HEK293T (cell line): Measurements from ENCODE around the gene GPRC5A.

Experiments used
- CTCF ChIA-PET: fragments of 350-600 bp; formaldehyde crosslinking; extraction: SDS; loops from one replicate; lab custom pipeline; 2021; ENCODE audit warnings: antibody characterized with exemption, inconsistent platforms; lab: Yijun Ruan, JAX
- POLR2A ChIA-PET: fragments of 350-600 bp; formaldehyde crosslinking; extraction: SDS; loops from one replicate; lab custom pipeline; 2020; ENCODE audit warnings: antibody characterized with exemption, inconsistent platforms; lab: Yijun Ruan, JAX
- DNase-seq: peaks from one replicate; pipeline ENCODE4 v3.0.0; 2012; ENCODE audit warnings: mixed read lengths; ENCODE audit errors: extremely low spot score
- ARNT ChIP-seq: fragments of 450-650 bp; IDR thresholded peaks from 2 replicates; pipeline ENCODE4 v1.6.1; 2017; ENCODE audit warnings: mild to moderate bottlenecking
- BHLHE40 ChIP-seq: fragments of 450-650 bp; IDR thresholded peaks from 2 replicates; pipeline ENCODE4 v1.6.1; 2016; ENCODE audit warnings: mild to moderate bottlenecking, moderate library complexity, borderline replicate concordance
- CTBP1 ChIP-seq: fragments of 450-650 bp; IDR thresholded peaks from 2 replicates; pipeline ENCODE4 v1.6.1; 2016; ENCODE audit warnings: borderline replicate concordance
- ELF4 ChIP-seq: fragments of 450-650 bp; IDR thresholded peaks from 2 replicates; pipeline ENCODE4 v1.6.1; 2017; ENCODE audit warnings: antibody characterized with exemption
- FOXA1 ChIP-seq: fragments of 450-650 bp; IDR thresholded peaks from 2 replicates; pipeline ENCODE4 v1.6.1; 2016; ENCODE audit warnings: mild to moderate bottlenecking
- FOXK2 ChIP-seq: fragments of 450-650 bp; IDR thresholded peaks from 2 replicates; pipeline ENCODE4 v1.6.1; 2016; ENCODE audit warnings: mild to moderate bottlenecking
- FOXM1 ChIP-seq: fragments of 450-650 bp; IDR thresholded peaks from 2 replicates; pipeline ENCODE4 v1.6.1; 2017; ENCODE audit warnings: mild to moderate bottlenecking, borderline replicate concordance
- HDGF ChIP-seq: fragments of 450-650 bp; IDR thresholded peaks from 2 replicates; pipeline ENCODE4 v1.6.1; 2017; ENCODE audit warnings: antibody characterized with exemption, borderline replicate concordance
- L3MBTL2 ChIP-seq: fragments of 450-650 bp; conservative IDR thresholded peaks from 2 replicates; pipeline ENCODE4 v1.6.1; 2016; ENCODE audit warnings: mild to moderate bottlenecking
- LEF1 ChIP-seq: fragments of 450-650 bp; IDR thresholded peaks from 2 replicates; pipeline ENCODE4 v1.6.1; 2017; ENCODE audit warnings: mild to moderate bottlenecking, borderline replicate concordance
- NFRKB ChIP-seq: fragments of 450-650 bp; IDR thresholded peaks from 2 replicates; pipeline ENCODE4 v1.6.1; 2016; ENCODE audit warnings: mild to moderate bottlenecking, moderate library complexity
- SP1 ChIP-seq: fragments of 450-650 bp; IDR thresholded peaks from 2 replicates; pipeline ENCODE4 v1.6.1; 2017
- SUZ12 ChIP-seq: fragments of 450-650 bp; IDR thresholded peaks from 2 replicates; pipeline ENCODE4 v1.6.1; 2016; ENCODE audit warnings: mild to moderate bottlenecking
- TARDBP ChIP-seq: fragments of 450-650 bp; IDR thresholded peaks from 2 replicates; pipeline ENCODE4 v1.6.1; 2016
- ZNF384 ChIP-seq: fragments of 450-650 bp; IDR thresholded peaks from 2 replicates; pipeline ENCODE4 v1.6.1; 2016
- TF ChIP-seq, protein P1 (sequence below): fragments of 450-650 bp; IDR thresholded peaks from 2 replicates; pipeline ENCODE4 v1.6.1; 2016

GPRC5A gene

DNA sequence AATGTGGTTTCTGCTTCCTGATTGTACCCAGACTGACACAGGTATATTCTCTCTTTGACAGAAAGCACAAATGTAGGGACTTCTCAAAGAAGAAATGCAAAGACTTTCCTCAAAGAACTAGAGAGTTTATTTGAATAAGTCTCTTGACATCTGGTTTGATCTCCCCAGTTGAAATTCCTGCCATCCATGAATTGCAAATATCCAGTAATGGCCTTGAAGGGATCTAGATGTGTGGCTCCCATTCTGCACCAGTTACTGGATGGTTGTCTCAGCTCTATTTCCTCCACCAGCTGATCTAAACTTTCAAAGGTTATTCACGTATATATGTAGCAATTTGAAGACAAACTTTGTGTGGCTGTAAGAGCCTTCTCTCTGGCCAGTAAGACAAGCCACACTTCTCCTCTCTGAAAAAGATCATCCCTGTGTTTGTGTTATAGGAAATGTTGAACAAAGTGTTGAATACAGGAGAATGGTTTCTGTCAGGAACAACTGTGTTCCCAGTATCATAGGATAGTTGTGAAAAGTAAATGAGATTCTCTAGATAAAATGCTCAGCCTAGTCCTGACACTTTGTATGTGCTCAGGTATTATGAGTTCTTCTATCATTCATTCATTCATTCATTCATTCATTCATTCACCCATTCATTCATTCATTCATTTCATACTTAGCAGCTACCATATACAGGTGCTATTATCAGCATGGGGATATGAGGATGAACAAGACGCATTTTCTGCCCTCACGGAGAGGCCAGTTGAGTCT lies 22.7 kb upstream of the GPRC5A start:
- TF ChIP-seq, protein P1, sequence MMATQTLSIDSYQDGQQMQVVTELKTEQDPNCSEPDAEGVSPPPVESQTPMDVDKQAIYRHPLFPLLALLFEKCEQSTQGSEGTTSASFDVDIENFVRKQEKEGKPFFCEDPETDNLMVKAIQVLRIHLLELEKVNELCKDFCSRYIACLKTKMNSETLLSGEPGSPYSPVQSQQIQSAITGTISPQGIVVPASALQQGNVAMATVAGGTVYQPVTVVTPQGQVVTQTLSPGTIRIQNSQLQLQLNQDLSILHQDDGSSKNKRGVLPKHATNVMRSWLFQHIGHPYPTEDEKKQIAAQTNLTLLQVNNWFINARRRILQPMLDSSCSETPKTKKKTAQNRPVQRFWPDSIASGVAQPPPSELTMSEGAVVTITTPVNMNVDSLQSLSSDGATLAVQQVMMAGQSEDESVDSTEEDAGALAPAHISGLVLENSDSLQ, result no peak
- no peak for TF ChIP-seq HDGF
- no peak for TF ChIP-seq ZNF384
- TF ChIP-seq SUZ12, result no peak
- no peak for TF ChIP-seq NFRKB
- TF ChIP-seq ELF4, result no peak
- no peak for TF ChIP-seq BHLHE40
- TF ChIP-seq ARNT, result no peak
- TF ChIP-seq L3MBTL2, result no peak
- no peak for TF ChIP-seq FOXK2
- no peak for TF ChIP-seq FOXM1
- no peak for TF ChIP-seq FOXA1
- TF ChIP-seq CTBP1, result no peak
- TF ChIP-seq LEF1, result no peak
- TF ChIP-seq TARDBP, result no peak
- TF ChIP-seq SP1, result no peak
- CTCF ChIA-PET, result interaction anchor here (0.9 kb wide), 1 partner anchor 32 kb away, joined by 3 read pairs; no protein-coding TSS in a partner anchor
- DNase-seq, result no peak
- POLR2A ChIA-PET, result interaction anchor here (1.8 kb wide), 1 partner anchor 81 kb away, joined by 4 read pairs; no protein-coding TSS in a partner anchor

DNA sequence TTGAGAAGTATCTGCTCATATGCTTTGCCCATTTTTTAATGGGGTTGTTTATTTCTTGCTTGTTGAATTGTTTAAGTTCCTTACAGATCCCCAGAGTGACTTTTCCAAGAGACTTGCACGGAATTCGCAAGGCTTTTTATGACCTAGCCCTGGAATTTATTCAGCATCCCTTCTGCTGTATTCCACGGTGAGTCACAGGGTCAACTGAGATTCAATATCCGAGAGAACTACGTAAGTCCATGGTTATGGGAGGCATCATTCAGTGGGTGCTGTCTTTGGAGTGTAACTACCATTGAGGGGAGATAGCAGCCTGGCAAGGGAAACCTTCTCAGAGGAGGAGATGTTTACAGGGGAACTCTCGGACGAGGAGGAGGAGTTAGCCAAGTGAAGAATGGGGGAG lies 20.9 kb upstream of the GPRC5A start:
- POLR2A ChIA-PET, result no interaction called here
- CTCF ChIA-PET, result no interaction called here

GRCh38 chr12:12871587-12872138 lies 19.7 kb upstream of the GPRC5A start:
- ChIA-PET POLR2A (no interaction called here), CTCF (interaction anchor here (0.5 kb wide), 1 partner anchor 82 kb away, joined by 3 read pairs; no protein-coding TSS in a partner anchor)
- TF ChIP-seq LEF1 (no peak), ZNF384 (no peak), NFRKB (no peak), BHLHE40 (no peak), SUZ12 (no peak), FOXM1 (no peak), SP1 (no peak), ELF4 (no peak), FOXA1 (no peak), L3MBTL2 (no peak)
- no peak for DNase-seq

More for the DNA sequence above, 20.9 kb upstream of the GPRC5A start:
- DNase-seq, result no peak
- TF ChIP-seq, protein P1, result no peak
- no peak for TF ChIP-seq BHLHE40
- TF ChIP-seq L3MBTL2, result no peak
- no peak for TF ChIP-seq ZNF384
- no peak for TF ChIP-seq LEF1
- no peak for TF ChIP-seq FOXK2
- no peak for TF ChIP-seq SUZ12
- no peak for TF ChIP-seq HDGF
- no peak for TF ChIP-seq CTBP1

DNA sequence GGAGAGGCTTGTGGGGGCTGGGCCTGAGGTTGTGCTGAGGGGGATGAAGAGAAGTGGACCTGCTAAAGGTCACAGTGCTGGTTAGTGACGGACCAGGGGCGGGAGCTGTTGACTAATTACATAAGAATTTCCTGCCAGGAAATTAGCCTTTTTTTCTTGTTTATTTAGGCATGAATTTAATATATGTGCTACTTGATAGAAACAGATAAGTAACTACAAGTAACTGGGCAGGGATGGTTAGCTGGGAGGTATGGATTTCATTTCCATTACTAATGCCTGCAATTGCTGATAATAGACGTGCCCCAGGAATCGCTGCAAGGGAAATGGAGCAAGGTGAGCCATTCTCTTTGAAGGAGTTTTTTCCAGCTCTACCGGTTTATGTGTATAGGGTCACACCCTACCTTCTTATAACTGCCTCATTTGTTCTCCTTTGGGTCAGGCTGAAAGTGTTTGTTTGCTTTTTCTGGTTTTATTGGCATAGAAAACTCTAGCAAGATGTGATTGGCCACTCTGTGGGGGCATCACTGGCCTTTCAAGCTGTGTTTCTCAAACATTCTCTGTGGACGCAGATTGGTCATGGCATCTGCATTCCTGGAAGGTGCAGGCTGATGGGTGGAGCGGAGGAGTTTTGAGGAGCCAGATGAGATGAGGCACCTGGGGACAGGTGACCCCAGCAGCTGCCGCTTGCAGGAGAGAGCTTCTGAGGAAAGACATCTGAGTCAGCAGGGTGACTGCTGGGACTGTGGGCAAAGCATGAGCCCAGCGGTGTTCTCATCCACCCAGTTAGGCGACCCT lies 19.0 kb upstream of the GPRC5A start:
- ChIA-PET CTCF (interaction anchor here (0.5 kb wide), 1 partner anchor 82 kb away, joined by 3 read pairs; no protein-coding TSS in a partner anchor), POLR2A (no interaction called here)
- DNase-seq, result no peak
- TF ChIP-seq HDGF (no peak), SUZ12 (no peak), NFRKB (no peak), LEF1 (no peak), ZNF384 (no peak), ARNT (no peak), SP1 (no peak), ELF4 (no peak), FOXK2 (no peak)

DNA sequence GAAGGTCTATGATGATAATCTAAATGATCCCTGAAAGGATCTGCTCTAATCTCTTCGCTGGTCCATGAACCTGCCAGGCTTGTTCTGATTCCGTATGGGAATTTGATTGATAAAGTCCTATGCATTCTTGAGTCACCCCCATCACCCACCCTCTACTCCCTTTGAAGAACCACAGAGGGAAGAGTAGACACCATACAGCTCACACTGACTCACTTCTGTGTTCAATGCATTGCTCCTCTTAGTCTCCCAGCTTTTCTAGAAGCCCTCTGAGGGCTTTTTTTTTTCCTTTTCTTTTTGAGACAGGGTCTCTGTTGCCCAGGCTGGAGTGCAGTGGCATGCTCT lies 18.5 kb upstream of the GPRC5A start:
- TF ChIP-seq, protein P1, result no peak
- no peak for TF ChIP-seq ARNT
- no peak for TF ChIP-seq SUZ12
- no peak for TF ChIP-seq FOXM1
- TF ChIP-seq TARDBP, result no peak
- TF ChIP-seq SP1, result no peak
- TF ChIP-seq BHLHE40, result no peak
- no peak for TF ChIP-seq FOXK2
- no peak for TF ChIP-seq LEF1
- TF ChIP-seq L3MBTL2, result no peak
- no peak for TF ChIP-seq CTBP1
- TF ChIP-seq NFRKB, result no peak
- POLR2A ChIA-PET, result no interaction called here
- CTCF ChIA-PET, result no interaction called here
- DNase-seq, result no peak
